Caco-2 (cell line): Measurements from ENCODE around the gene HOXD8. TPM values are rescaled to one million over a fixed set of nuclear protein-coding genes. Genes with fewer than 3 reads are reported as not detected.

ENCODE experiments used
- BruUV-seq: library from RNA; stranded (reverse); fragments of 400-500 nt; replicated peaks from 2 replicates; lab custom pipeline; 2021; lab: Mats Ljungman, UMichigan
- CTCF ChIA-PET: fragments of 300-600 bp; sonication (Branson Sonifier 250); formaldehyde crosslinking; loops from one replicate; lab custom pipeline; 2022; ENCODE audit warnings: antibody characterized with exemption; lab: Charles Lee
- POLR2A ChIA-PET: fragments of 300-600 bp; sonication (Branson Sonifier 250); formaldehyde crosslinking; loops from one replicate; lab custom pipeline; 2022; ENCODE audit warnings: antibody characterized with exemption; lab: Charles Lee
- DNase-seq, 2 experiments: peaks; one replicate each; pipeline versions ENCODE4 v3.0.0 to v3.0.0-alpha.2; 2020 to 2022
- H3K27me3 ChIP-seq: replicated peaks from 2 replicates; pipeline ENCODE4 v1.6.0; 2011; ENCODE audit warnings: low read length; ENCODE audit not compliant: control insufficient read depth, insufficient read depth
- H3K36me3 ChIP-seq: 2 replicates; pipeline ENCODE4 v1.5.1; 2011; ENCODE audit warnings: low read length; ENCODE audit not compliant: control insufficient read depth, insufficient read depth
- H3K4me1 ChIP-seq: fragments of 250-450 bp; sonication (Bioruptor Pico); 2 replicates; pipeline ENCODE4 v1.5.1; 2020; ENCODE audit warnings: mild to moderate bottlenecking
- H3K4me3 ChIP-seq: 2 replicates; pipeline ENCODE4 v1.5.1; 2011; ENCODE audit warnings: low read depth, mild to moderate bottlenecking, control low read depth, low read length
- H3K9me3 ChIP-seq: fragments of 250-450 bp; sonication (Bioruptor Pico); 2 replicates; pipeline ENCODE4 v1.5.1; 2020; ENCODE audit warnings: mild to moderate bottlenecking, moderate library complexity
- H3K27ac Mint-ChIP-seq: one replicate; pipeline ENCODE4 v1.8.0; 2022; ENCODE audit warnings: mixed read lengths; ENCODE audit not compliant: unreplicated experiment
- H3K27me3 Mint-ChIP-seq: one replicate; pipeline ENCODE4 v1.8.0; 2022; ENCODE audit warnings: mixed read lengths; ENCODE audit not compliant: insufficient read depth, unreplicated experiment
- H3K36me3 Mint-ChIP-seq: one replicate; pipeline ENCODE4 v1.8.0; 2022; ENCODE audit warnings: mild to moderate bottlenecking, mixed read lengths; ENCODE audit not compliant: insufficient read depth, unreplicated experiment
- H3K4me1 Mint-ChIP-seq: one replicate; pipeline ENCODE4 v1.8.0; 2022; ENCODE audit warnings: low read depth, mixed read lengths; ENCODE audit not compliant: unreplicated experiment
- H3K4me3 Mint-ChIP-seq: one replicate; pipeline ENCODE4 v1.8.0; 2022; ENCODE audit warnings: mild to moderate bottlenecking, moderate library complexity, mixed read lengths; ENCODE audit not compliant: unreplicated experiment
- H3K9me3 Mint-ChIP-seq: one replicate; pipeline ENCODE4 v1.8.0; 2022; ENCODE audit warnings: mixed read lengths; ENCODE audit not compliant: unreplicated experiment
- CTCF ChIP-seq, 2 experiments: fragments of 200-600 bp in 1 of 2; IDR thresholded peaks; 1 replicate in 1 of 2; 2 replicates in 1 of 2; pipeline versions ENCODE4 v1.5.1 to v1.8.0; 2011 to 2022; ENCODE audit warnings: antibody characterized with exemption in 1 of 2, control low read depth in 1 of 2, inconsistent platforms in 1 of 2, low read depth in 1 of 2, low read length in 1 of 2, mild to moderate bottlenecking in 1 of 2, moderate library complexity in 1 of 2; ENCODE audit not compliant: insufficient read depth in 1 of 2, severe bottlenecking in 1 of 2, unreplicated experiment in 1 of 2
- intact Hi-C: fragments of 100-400 bp; cut with micrococcal nuclease; formaldehyde crosslinking; loops from one replicate; pipeline ENCODE4 v1.10.0; 2022; ENCODE audit not compliant: unreplicated experiment
- total RNA-seq: library from RNA; stranded (reverse); gene quantifications from 2 replicates; pipeline ENCODE4 v1.2.3, GENCODE V29; 2022

Gene HOXD8
- total RNA-seq, 1 experiment from 2014 or later: not detected

GRCh38 chr2:176158186-176158591 lies 28.7 kb downstream of the HOXD8 start:
- POLR2A ChIA-PET: no interaction called here
- Histone ChIP-seq H3K9me3 (no peaks in the 10 kb centered on the region), H3K4me1 (no peaks in the 10 kb centered on the region), H3K36me3 (no peaks in the 10 kb centered on the region), H3K27me3 (no peaks in the 10 kb centered on the region; the same call in 1 of the 2 replicates), H3K4me3 (peak overlapping the region; percentile 5; the same call in 1 of the 2 replicates)
- Mint-ChIP-seq H3K27ac (no peak overlapping the region), H3K4me3 (peak overlapping the region; percentile 70), H3K4me1 (no peaks in the 10 kb centered on the region), H3K9me3 (no peaks in the 10 kb centered on the region), H3K27me3 (peaks cover 18% of the 10 kb centered on the region), H3K36me3 (no peaks in the 10 kb centered on the region)
- BruUV-seq: no TSS peak
- CTCF ChIA-PET: no interaction called here
- TF ChIP-seq CTCF (IDR thresholded peaks at IDR 0.05; ENCODE audit: insufficient read depth in 1 of 2, low read depth in 1 of 2, low read length in 1 of 2, severe bottlenecking in 1 of 2, unreplicated experiment in 1 of 2): no peak
- intact Hi-C loops: no loop called here
- DNase-seq: no peak

- CTCF ChIA-PET: no interaction called here
- no peaks in the 10 kb centered on the region for H3K4me1 ChIP-seq
- intact Hi-C loops: no loop called here
Measured at GRCh38 chr2:176158855-176159662, 29.6 kb downstream of the HOXD8 start.

More at GRCh38 chr2:176158855-176159662, 29.6 kb downstream of the HOXD8 start:
- POLR2A ChIA-PET: no interaction called here
- Histone ChIP-seq H3K27me3 (no peaks in the 10 kb centered on the region; the same call in 1 of the 2 replicates), H3K36me3 (no peaks in the 10 kb centered on the region), H3K9me3 (no peaks in the 10 kb centered on the region), H3K4me3 (no peak overlapping the region)
- no peak for TF ChIP-seq CTCF (IDR thresholded peaks at IDR 0.05; ENCODE audit: insufficient read depth in 1 of 2, low read depth in 1 of 2, low read length in 1 of 2, severe bottlenecking in 1 of 2, unreplicated experiment in 1 of 2)
- peaks cover 19% of the 10 kb centered on the region for H3K27me3 Mint-ChIP-seq
- H3K4me3 Mint-ChIP-seq: no peak overlapping the region
- DNase-seq: no peak
- peaks cover 3% of the 10 kb centered on the region for H3K9me3 Mint-ChIP-seq
- no peaks in the 10 kb centered on the region for H3K4me1 Mint-ChIP-seq
- no peak overlapping the region for H3K27ac Mint-ChIP-seq
- no TSS peak for BruUV-seq
- no peaks in the 10 kb centered on the region for H3K36me3 Mint-ChIP-seq
